Mesothelial cell of epicardium (in vitro differentiated cells): ENCODE results near the gene TOR4A. TPM values are rescaled to one million over a fixed set of nuclear protein-coding genes. Genes with fewer than 3 reads are reported as not detected.
A peak's percentile ranks its signal among the peaks of the same experiment; 100 is the strongest.

Experiments used
- DNase-seq, 2 experiments: peaks; one replicate each; pipeline ENCODE4 v3.0.0; 2021; ENCODE audit warnings: low spot score in 2 of 2; ENCODE audit not compliant: unreplicated experiment in 2 of 2
- H3K27ac Mint-ChIP-seq: 2 replicates; pipeline ENCODE4 v1.8.0; 2021; ENCODE audit warnings: mixed read lengths
- H3K27me3 Mint-ChIP-seq: 2 replicates; pipeline ENCODE4 v1.8.0; 2021; ENCODE audit warnings: low read depth, mixed read lengths
- H3K36me3 Mint-ChIP-seq: 2 replicates; pipeline ENCODE4 v1.8.0; 2021; ENCODE audit warnings: mixed read lengths
- H3K4me1 Mint-ChIP-seq: 2 replicates; pipeline ENCODE4 v1.8.0; 2021; ENCODE audit warnings: mixed read lengths
- H3K4me3 Mint-ChIP-seq: 2 replicates; pipeline ENCODE4 v1.8.0; 2021; ENCODE audit warnings: mild to moderate bottlenecking, moderate library complexity, mixed read lengths
- H3K9me3 Mint-ChIP-seq: 2 replicates; pipeline ENCODE4 v1.8.0; 2021; ENCODE audit warnings: mixed read lengths
- CTCF ChIP-seq: fragments of 200-600 bp; sonication (generic); IDR thresholded peaks from one replicate; pipeline ENCODE4 v1.5.0; 2021; ENCODE audit warnings: antibody characterized with exemption; ENCODE audit not compliant: unreplicated experiment
- total RNA-seq: library from RNA; stranded (reverse); gene quantifications from 3 replicates; pipeline ENCODE4 v1.2.1, GENCODE V29; 2021

The TOR4A gene
- total RNA-seq, 1 donor from 2014 or later, result 6.5 TPM

DNA sequence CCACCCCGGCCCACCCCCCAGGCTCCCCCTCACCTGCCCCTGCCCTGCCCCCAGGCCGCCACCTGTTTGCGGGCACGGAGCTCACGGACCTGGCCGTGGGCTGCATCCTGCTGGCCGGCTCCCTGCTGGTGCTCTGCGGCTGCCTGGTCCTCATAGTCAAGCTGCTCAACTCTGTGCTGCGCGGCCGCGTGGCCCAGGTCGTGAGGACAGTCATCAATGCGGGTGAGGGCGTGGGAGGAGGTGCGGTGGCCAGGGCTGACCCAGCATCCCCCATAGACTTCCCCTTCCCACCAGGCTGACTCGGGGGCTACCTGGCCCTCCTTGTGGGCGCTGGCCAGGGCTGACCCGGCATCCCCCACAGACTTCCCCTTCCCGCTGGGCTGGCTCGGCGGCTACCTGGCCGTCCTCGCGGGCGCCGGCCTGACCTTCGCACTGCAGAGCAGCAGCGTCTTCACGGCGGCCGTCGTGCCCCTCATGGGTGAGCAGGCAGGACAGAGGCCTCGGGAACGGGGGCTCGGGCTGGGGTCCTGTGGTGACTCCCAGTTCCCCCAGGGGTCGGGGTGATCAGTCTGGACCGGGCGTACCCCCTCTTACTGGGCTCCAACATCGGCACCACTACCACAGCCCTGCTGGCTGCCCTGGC is 43.4 kb upstream of the TOR4A start:
- no peak for DNase-seq
- Mint-ChIP-seq H3K4me3 (no peak overlapping the region), H3K27me3 (no peaks in the 10 kb centered on the region), H3K4me1 (peaks cover 10% of the 10 kb centered on the region), H3K9me3 (no peaks in the 10 kb centered on the region), H3K27ac (no peak overlapping the region), H3K36me3 (no peaks in the 10 kb centered on the region)
- TF ChIP-seq CTCF, result no peak

- TF ChIP-seq CTCF, result no peak
- no peak for DNase-seq
Observed at GRCh38 chr9:137234758-137235423, 42.6 kb upstream of the TOR4A start.

GRCh38 chr9:137235424-137236237 is 41.9 kb upstream of the TOR4A start:
- H3K9me3 Mint-ChIP-seq, result no peaks in the 10 kb centered on the region
- TF ChIP-seq CTCF, result no peak
- no peak for DNase-seq
- no peak overlapping the region for H3K27ac Mint-ChIP-seq
- H3K27me3 Mint-ChIP-seq, result no peaks in the 10 kb centered on the region
- no peaks in the 10 kb centered on the region for H3K36me3 Mint-ChIP-seq
- no peak overlapping the region for H3K4me3 Mint-ChIP-seq
- peaks cover 17% of the 10 kb centered on the region for H3K4me1 Mint-ChIP-seq

More at GRCh38 chr9:137234758-137235423, 42.6 kb upstream of the TOR4A start:
- no peaks in the 10 kb centered on the region for H3K27me3 Mint-ChIP-seq
- no peak overlapping the region for H3K27ac Mint-ChIP-seq
- no peaks in the 10 kb centered on the region for H3K36me3 Mint-ChIP-seq
- peaks cover 15% of the 10 kb centered on the region for H3K4me1 Mint-ChIP-seq
- H3K4me3 Mint-ChIP-seq, result no peak overlapping the region
- no peaks in the 10 kb centered on the region for H3K9me3 Mint-ChIP-seq

GRCh38 chr9:137236238-137236935 is 41.1 kb upstream of the TOR4A start:
- peak; percentile 85 to 95 for DNase-seq
- Mint-ChIP-seq H3K27me3 (no peaks in the 10 kb centered on the region), H3K4me3 (peak overlapping the region; percentile 8), H3K9me3 (no peaks in the 10 kb centered on the region), H3K36me3 (no peaks in the 10 kb centered on the region), H3K27ac (no peak overlapping the region), H3K4me1 (peaks cover 17% of the 10 kb centered on the region)
- TF ChIP-seq CTCF, result peak; percentile 98

DNA sequence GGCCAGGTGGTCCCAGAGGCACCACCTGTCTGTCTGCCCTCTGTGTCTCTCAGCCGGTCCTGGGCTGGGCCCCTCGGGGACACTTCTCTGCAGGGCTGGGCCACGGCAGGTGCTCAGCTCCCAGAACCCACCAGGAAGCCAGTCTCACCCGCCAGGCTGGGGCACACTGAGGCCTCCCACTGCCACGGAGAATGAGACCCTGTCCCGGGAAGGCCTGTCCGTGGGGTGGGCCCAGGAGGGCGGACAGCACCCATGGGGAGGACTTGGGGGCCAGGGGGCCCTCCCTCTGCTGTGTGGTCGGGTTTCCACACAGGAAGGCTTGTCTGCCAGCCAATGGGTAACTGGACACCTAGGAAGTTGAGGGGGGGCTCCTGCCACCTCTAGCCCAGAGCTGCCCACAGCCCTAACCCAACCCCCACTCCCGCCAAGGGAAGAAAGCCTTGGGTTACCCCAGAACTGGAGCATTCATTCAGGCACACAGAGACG is 40.5 kb upstream of the TOR4A start:
- H3K4me3 Mint-ChIP-seq, result peak overlapping the region; percentile 8
- no peaks in the 10 kb centered on the region for H3K9me3 Mint-ChIP-seq
- no peak for TF ChIP-seq CTCF

More for the DNA sequence above, 40.5 kb upstream of the TOR4A start:
- Mint-ChIP-seq H3K4me1 (peaks cover 17% of the 10 kb centered on the region), H3K36me3 (no peaks in the 10 kb centered on the region), H3K27ac (no peak overlapping the region), H3K27me3 (no peaks in the 10 kb centered on the region)
- DNase-seq, result no peak
